HPDE6-E6E7 (cell line): ENCODE results near the gene LURAP1L.

Source experiments
- DNase-seq: peaks from one replicate; pipeline ENCODE4 v3.0.0; 2011; ENCODE audit warnings: missing footprints; ENCODE audit errors: extremely low spot score

Gene LURAP1L

DNA sequence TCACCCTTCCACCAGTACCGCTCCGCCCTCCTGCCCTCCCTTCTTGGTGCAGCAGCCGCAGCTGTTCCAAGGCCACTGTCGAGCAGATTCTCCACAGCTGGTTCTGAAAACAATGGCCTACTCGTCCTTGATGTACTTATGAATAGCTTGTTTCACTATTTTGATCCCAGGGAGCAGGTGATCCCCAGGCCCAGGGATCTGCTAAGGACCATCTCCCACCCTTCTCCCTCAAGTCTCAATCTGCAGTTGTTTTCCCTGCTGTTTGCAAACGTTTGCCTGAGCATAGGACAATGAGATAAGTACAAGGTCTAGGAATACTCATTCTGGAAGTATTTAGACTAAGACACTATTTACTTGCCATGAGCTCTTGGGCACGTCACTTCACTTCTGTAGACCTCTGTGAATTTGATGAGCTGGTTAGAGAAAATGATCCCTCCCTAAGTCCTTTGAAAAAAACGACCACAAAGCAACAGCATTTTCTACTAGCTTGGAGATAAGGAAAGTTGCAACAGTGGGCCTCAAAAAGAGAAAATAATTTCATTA lies 1.8 kb downstream of the LURAP1L start:
- DNase-seq = no peak

DNA sequence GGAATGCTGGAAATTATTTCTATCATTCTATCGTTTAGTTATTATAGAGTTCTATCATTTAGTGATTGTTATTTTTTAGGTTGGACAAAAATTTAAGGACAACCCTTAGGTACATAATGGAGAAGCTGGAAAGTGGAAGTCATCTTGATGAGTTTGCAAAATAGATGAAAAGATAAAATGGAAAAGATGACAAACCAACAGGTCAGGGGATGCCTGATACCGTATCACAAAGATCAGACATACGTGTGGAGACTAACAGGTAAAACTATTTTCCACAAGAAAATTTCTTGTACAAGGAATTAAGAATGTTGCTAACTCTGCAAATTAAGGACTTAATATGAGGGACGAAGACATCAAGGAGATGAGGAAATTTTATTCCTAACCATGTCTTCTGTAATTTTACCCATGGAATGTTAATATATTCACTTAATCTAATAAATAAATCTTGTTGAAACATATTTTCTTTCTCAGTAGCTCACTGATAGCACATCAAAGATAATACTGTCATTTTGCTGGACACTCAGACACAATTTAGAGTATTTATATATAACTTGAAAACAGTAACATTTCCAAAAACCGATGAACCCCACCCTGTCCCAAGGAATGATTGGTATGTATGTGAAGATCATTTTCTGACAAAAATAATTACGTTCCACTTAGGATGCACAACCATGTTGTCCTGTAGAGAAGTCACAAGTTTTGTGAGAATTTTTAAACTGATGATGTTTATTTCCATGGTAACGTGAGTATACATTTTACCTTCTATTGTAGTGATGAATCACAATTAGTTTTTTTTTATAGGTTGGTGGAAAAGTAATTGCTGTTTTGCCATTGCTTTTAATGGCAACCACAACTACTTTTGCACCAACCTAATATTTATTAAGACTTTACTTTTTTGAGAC lies 2.6 kb downstream of the LURAP1L start:
- DNase-seq = no peak

GRCh38 chr9:12778389-12778788 lies 3.6 kb downstream of the LURAP1L start:
- DNase-seq = no peak

- no peak for DNase-seq
Observed at GRCh38 chr9:12781226-12781733, 6.5 kb downstream of the LURAP1L start.

DNA sequence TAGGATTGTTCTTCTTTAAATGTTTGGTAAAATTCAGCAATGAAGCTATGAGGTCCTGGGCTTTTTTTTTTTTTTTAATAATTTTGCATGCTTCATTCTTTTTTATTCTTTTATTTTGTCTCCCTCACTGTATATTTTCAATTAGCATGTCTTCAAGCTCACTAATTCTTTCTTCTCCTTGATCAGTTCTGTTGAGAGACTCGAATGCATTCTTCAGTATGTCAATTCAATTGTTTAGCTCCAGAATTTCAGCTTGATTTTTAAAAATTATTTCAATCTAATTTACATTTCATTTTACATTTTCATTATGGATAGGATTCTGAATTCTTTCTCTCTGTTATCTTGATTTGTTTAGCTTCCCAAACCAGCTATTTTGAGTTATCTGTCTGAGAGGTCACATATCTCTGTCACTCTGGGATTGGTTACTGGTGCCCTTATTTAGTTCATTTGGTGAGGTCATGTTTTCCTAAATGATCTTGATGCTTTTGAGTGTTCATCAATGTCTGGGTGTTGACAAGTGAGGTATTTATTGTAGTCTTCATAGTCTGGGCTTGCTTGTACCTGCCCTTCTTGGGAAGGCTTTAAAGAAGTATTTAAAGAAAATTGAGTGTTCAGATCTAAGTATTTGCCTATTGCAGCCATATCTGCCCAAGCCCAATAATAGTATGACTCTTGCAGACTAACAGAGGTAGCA lies 9.1 kb downstream of the LURAP1L start:
- DNase-seq = no peak

DNA sequence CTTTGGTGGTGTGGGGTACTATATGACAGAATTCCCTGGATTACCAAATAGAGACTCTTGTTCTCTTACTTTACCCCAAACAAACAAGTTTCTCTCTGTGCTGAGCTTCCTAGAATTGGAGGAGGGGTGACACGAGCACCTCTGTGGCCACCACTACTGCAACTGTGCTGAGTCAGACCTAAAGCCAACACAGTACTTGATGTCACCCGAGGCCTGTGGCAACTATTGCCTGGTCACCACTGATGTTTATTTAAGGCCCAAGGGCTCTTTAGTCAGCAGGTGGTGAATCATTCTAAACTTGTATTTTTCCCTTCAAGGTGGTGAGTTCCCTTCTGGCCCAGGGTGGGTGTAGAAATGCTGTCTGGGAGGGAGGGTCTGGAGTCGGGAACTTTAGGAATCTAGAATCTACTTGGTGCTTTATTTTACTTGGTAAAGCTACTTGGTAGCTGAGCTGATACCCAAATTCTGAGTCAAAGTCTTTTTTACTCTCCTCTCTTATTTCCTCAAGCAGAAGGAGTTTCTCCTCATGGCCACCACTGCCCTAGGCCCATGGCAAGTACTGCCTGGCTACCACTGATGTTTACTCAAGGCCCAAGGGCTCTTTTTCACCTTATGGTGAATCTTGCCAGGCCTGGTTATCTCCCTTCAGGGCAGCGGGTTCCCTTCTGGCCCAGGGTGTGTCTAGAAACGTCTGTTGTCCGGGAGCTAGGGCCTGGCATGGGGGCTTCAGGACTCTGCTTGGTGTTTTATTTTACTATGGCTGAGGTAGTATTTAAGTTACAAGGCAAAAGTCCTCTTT lies 9.8 kb downstream of the LURAP1L start:
- no peak for DNase-seq

DNA sequence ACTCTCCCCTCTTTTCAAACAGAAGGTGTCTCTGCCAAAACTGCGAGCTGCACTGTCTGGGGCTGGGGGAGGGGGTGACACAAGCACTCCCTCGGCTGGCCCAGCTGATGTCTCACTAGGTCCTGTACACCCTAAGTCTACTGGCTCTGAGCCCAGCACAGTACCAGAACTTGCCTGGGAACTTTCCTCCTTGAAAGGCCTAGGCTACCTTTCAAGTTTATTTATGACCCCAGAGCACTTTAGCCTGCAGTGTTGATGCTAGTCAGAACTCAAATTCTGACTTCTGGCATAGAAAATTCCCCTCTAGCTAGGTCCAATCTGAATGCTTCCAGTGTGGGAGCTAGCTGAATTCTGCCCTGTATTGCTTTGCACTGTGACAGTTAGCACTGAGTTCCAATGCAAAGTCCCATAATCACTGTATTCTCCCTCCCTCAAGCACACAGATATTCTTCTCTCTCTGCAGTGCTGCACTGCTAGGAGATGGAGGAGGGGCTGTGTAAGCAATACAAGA lies 10.5 kb downstream of the LURAP1L start:
- no peak for DNase-seq

- DNase-seq = no peak
Observed at GRCh38 chr9:12785941-12786340, 11.1 kb downstream of the LURAP1L start.

- no peak for DNase-seq
Observed at GRCh38 chr9:12790001-12790400, 15.2 kb downstream of the LURAP1L start.

GRCh38 chr9:12790883-12791282 lies 16.1 kb downstream of the LURAP1L start:
- DNase-seq = no peak

DNA sequence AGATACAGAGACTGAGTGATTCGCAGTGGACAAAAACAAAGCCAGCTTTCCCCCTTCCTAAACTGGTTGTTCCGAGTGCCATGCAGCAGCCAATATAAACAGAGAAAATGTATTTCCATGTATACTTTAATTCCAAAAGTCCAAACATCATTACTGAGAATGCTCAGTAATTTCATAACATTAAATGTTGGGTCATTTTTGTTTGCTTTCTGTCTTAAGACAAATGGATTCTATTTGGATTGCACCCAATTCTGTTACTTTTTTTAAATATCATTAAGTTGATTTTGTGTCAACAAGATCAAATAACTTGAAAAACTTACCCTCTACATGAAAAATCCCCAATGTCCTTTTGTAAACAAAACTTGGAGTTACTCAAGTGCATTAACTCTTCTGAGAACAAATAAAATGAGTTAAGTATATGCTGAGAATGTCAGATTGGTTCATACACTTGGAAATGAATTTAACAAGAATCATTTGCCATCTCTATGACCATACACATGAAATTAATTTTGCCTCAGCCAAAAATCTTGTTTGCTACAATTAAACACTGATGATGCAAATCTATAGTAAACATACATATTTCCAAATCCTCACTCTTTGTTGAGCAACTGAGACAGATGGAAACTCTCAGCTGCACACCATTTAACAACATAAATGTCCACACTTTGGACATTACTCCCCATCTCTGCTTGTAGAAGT lies 19.4 kb downstream of the LURAP1L start:
- DNase-seq = no peak

DNA sequence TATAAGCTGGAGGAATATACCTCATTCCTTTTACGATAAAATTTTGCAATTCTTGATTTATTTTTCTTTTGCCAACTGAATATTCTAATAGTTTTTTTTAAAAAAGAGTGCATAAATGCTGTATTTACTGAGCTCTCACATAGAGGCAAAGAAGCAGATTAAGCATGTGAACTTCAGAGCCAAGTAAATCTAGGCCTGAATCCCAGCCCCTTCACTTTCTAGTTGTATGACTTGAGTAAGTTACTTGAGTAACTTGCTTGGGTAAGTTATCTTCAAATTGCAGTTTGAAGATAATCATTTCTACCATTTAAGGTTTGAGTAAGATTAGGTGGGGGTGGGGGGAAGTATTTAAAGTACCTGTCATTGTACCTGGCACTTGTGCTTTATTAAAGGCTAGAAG lies 21.8 kb downstream of the LURAP1L start:
- no peak for DNase-seq

GRCh38 chr9:12797037-12797436 lies 22.2 kb downstream of the LURAP1L start:
- no peak for DNase-seq

GRCh38 chr9:12798066-12798770 lies 23.4 kb downstream of the LURAP1L start:
- no peak for DNase-seq

DNA sequence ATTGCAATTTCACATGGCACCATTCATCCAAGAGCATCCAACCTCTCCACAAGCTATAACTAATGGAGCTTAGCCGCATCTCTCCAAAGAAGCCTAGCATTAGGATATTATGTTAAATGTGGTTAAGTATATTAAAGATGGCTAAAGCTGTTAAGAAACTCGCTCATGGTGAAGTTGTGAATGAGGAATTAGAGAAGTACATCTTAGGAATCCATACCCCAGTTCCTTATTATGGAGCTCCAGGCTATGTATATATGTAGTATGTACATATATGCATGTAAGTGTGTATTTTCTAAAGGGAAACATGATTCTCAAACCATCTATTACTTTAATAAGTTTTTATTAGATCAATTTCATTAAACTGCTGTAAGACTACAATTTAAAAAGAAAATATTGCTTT lies 26.4 kb downstream of the LURAP1L start:
- DNase-seq = no peak

DNA sequence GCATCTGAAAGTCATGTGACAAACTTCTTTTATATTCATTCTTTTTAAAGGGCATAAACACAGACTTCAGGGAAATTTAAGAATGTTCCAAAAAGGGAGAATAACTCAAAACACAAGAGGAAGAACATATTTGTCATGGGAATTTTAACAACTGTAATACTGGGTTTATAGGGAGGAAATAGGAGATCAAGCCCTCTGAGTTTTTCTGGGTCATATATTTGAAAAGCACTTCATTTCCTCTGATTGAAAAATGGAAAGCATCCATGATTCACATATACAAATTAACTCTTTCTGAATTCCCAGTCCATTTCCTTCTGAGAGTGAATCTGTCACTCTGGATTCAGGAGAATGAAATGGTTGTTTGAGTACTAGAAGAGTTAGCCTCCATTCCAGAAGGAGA lies 26.8 kb downstream of the LURAP1L start:
- no peak for DNase-seq

DNA sequence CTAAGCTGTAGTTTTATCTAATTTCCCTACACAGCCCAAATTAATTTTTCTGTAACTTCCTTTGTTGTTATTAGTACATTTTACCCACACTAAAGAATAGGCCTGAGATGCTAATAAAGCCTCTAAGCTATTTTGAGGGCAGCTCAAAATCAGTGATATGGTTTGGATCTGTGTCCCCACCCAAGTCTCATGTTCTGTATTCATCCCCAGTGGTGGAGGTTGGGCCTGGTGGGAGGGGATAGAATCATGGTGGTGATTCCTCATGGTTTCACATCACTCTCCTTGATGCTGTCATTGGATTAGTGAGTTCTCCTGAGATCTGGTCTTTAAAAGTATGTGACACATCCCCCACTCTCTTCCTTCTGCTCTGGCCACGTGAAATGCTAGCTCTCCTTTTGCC lies 27.3 kb downstream of the LURAP1L start:
- DNase-seq = no peak

GRCh38 chr9:12808569-12808968 lies 33.7 kb downstream of the LURAP1L start:
- no peak for DNase-seq

DNA sequence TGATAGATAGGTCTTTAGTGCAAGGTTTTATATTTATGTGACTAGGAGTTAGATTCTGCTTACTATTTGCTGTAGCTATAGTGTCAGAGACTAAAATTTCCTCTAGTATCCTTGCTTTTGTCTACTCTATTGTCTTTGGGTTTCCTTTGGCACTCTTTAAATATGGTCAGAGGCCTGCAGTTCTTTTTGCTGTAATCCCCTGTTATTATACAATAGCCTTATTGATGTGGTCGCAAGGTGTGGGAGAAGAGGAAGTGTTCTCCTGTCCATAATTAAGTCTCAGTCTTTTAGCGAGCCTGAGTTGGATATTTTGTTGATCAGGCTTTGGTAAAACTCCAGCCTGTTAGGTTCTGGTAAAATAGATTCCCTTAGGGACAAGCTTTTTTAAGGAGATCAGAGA lies 34.9 kb downstream of the LURAP1L start:
- DNase-seq = no peak

DNA sequence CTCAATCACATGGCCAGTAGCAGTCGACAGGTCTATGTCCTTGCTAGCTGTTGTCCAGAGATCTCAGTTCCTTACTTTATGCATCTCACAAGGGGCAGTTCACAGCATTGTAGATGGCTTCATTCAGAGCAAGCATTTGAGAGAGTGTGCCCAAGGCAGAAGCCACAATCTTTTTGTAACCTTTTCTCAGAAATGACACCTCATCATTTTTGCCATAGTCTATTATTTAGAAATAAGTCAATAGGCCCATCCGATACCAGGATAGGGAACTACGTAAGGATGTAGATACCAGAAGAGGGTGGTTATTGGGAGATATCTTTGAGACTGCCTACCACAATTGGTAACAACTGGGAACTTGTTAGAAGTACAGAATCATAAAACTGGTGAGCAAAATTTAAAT lies 37.1 kb downstream of the LURAP1L start:
- no peak for DNase-seq
